Measurements from ENCODE around the gene GOLGB1. TPM values are rescaled to one million over a fixed set of nuclear protein-coding genes. Genes with fewer than 3 reads are reported as not detected.

GOLGB1 gene
- total and polyA plus RNA-seq, 10 of the 15 experiments (the other 5 are each of a cell fraction or from before 2014, with no cell fraction given): 7.4 to 34.5 (median 21.8) TPM

DNA sequence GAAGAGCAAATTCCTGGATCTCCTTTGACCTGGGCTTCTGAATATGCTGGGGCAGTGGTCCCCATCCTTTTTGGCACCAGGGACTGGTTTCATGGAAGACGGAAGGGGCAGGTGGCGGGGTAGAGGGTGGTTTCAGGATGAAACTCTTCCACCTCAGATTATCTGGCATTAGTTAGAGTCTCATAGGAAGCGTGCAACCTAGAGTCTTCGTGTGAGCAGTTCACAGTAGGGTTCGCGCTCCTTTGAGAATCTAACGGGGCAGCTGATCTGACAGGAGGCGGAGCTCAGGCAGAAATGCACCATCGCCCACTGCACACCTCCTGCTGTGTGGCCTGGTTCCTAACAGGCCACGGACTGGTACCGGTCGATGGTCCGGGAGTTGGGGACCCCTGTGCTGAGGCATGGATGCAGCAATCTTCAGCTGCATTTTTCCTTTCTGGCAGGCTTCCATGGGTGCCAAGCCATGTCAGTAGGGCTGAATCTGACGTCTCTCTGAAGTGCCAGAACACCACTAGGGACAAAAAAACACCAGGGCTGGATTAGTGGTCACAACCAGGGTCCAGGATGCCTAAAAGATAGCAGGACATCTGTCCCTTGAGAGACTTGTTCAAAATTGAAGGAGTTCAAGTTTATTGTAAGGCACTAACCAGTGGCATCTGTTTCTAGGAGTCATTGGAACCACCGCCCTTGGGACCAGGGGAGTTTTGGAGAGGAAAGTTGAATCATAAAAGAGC is 8.4 kb upstream of the GOLGB1 start:
- RAD21 ChIA-PET (ENCODE audit: unreplicated experiment): no interaction called here
- DNase-seq (ENCODE audit: low read depth, low spot score) (no peak), FAIRE-seq (no peak), ATAC-seq (no peak)
- Histone ChIP-seq H3K27me3 (replicated peaks in 1 of 2; ENCODE audit: control insufficient read depth in 2 of 2, insufficient read depth in 2 of 2, low read length in 1 of 2) (no peaks in the 10 kb centered on the region; a peak in 1 of 4 replicates), H3K4me2 (ENCODE audit: control insufficient read depth, insufficient read depth) (no peak overlapping the region), H3K9me3 (replicated peaks; ENCODE audit: control insufficient read depth, insufficient read depth, low read length) (no peaks in the 10 kb centered on the region), H3K36me3 (ENCODE audit: control insufficient read depth in 2 of 2, insufficient read depth in 2 of 2, low read length in 1 of 2) (no peaks in the 10 kb centered on the region), H4K20me1 (ENCODE audit: control insufficient read depth, insufficient read depth) (no peaks in the 10 kb centered on the region), H3K79me2 (ENCODE audit: control insufficient read depth, insufficient read depth, low read length) (no peaks in the 10 kb centered on the region), H3K4me1 (ENCODE audit: control insufficient read depth, insufficient read depth, low read length) (no peaks in the 10 kb centered on the region), H3K4me3 (no peak overlapping the region), H3K27ac (ENCODE audit: control insufficient read depth, insufficient read depth) (no peak overlapping the region), H2AFZ (ENCODE audit: control insufficient read depth, low read depth, low read length) (no peak overlapping the region), H3K9ac (ENCODE audit: control insufficient read depth, insufficient read depth, low read length) (no peak overlapping the region)
- CTCF ChIA-PET: interaction anchor here (0.6 to 1.7 kb wide), 3 partner anchors 12 to 122 kb away, joined by 3 to 5 read pairs (median 3); no protein-coding TSS in a partner anchor
- BruUV-seq (replicated peaks): no TSS peak
- in situ Hi-C loops (cut with MboI) (no loop called here), intact Hi-C loops (cut with micrococcal nuclease; ENCODE audit: unreplicated experiment) (no loop called here)
- SMC1A ChIA-PET (ENCODE audit: uncharacterized antibody, unreplicated experiment): interaction anchor here (0.7 kb wide), 1 partner anchor 9 kb away, joined by 3 read pairs; no protein-coding TSS in a partner anchor
- WGBS (ENCODE audit: insufficient coverage, insufficient replicate concordance, low lambda C conversion rate, missing lambda C conversion rate): 66% methylated on average over 15 of the region's 15 CpGs
- POLR2A ChIA-PET: no interaction called here
- no peak for TF ChIP-seq RELA (IDR thresholded peaks at IDR 0.05; ENCODE audit: borderline replicate concordance, partially characterized antibody)
- TF ChIP-seq USF2 (IDR thresholded peaks at IDR 0.05; ENCODE audit: borderline replicate concordance, low read depth, low read length): no peak
- no peak for TF ChIP-seq ZNF687 (IDR thresholded peaks at IDR 0.05)
- no peak for TF ChIP-seq ZSCAN29 (IDR thresholded peaks at IDR 0.05)
- TF ChIP-seq MTA2 (IDR thresholded peaks at IDR 0.05; ENCODE audit: low read depth): no peak
- no peak for TF ChIP-seq CREB1 (IDR thresholded peaks at IDR 0.05; ENCODE audit: low read depth)
- TF ChIP-seq SUPT20H (IDR thresholded peaks at IDR 0.05; ENCODE audit: borderline replicate concordance, control insufficient read depth, low read depth, low read length): no peak
- no peak for TF ChIP-seq IRF3 (IDR thresholded peaks at IDR 0.05)
- TF ChIP-seq PKNOX1 (IDR thresholded peaks at IDR 0.05): no peak
- no peak for TF ChIP-seq ATF7 (IDR thresholded peaks at IDR 0.05; ENCODE audit: low read depth)
- no peak for TF ChIP-seq E4F1 (IDR thresholded peaks at IDR 0.05; ENCODE audit: borderline replicate concordance, partially characterized antibody)
- no peak for TF ChIP-seq TARDBP (IDR thresholded peaks at IDR 0.05; ENCODE audit: borderline replicate concordance)

Measured in GM12878 (cell line).